Right lobe of liver (tissue), 6 donors: Measurements from ENCODE around the gene MROH2A. TPM values are rescaled to one million over a fixed set of nuclear protein-coding genes. Genes with fewer than 3 reads are reported as not detected.
"Not testable (repeated sequence)": the region's sequence is repeated elsewhere in the genome, so short reads cannot be mapped to it uniquely, and the experiment has no call there.

Source experiments
- ATAC-seq, 4 donors: fragments of 200-7000 bp; cut with Tn5 transposase; one replicate each; pipeline ENCODE4 v1.9.1; 2020; ENCODE audit warnings: mild to moderate bottlenecking in 4 of 4, moderate library complexity in 4 of 4
- DNase-seq, 3 donors: peaks; one replicate each; pipeline ENCODE4 v3.0.0-alpha.2; 2020
- H3K27ac ChIP-seq, 3 donors: fragments of 200-600 bp; one replicate each; pipeline ENCODE4 v1.8.0; 2022
- H3K27me3 ChIP-seq, 2 donors: fragments of 200-600 bp; one replicate each; pipeline ENCODE4 v1.8.0; 2022
- H3K36me3 ChIP-seq, 4 donors: fragments of 200-600 bp; sonication (generic) in 1 of 4; one replicate each; pipeline versions ENCODE4 v1.5.1 to v1.8.0; 2017 to 2022; ENCODE audit warnings: control low read depth in 1 of 4
- H3K4me1 ChIP-seq, 4 donors: fragments of 200-600 bp; sonication (generic) in 1 of 4; one replicate each; pipeline versions ENCODE4 v1.5.1 to v1.8.0; 2017 to 2022; ENCODE audit warnings: control low read depth in 1 of 4
- H3K4me3 ChIP-seq, 3 donors: fragments of 200-600 bp; one replicate each; pipeline ENCODE4 v1.8.0; 2022
- H3K9me3 ChIP-seq, 4 donors: fragments of 200-600 bp; sonication (generic) in 1 of 4; one replicate each; pipeline versions ENCODE4 v1.5.1 to v1.8.0; 2017 to 2022; ENCODE audit warnings: control low read depth in 1 of 4
- CTCF ChIP-seq, 4 donors: fragments of 200-600 bp in 3 of 4; fragments of 450-650 bp in 1 of 4; IDR thresholded peaks; one replicate each; pipeline versions ENCODE4 v1.5.1 to v1.8.0; 2016 to 2022; ENCODE audit warnings: antibody characterized with exemption in 4 of 4, mild to moderate bottlenecking in 2 of 4
- POLR2A ChIP-seq: fragments of 450-650 bp; IDR thresholded peaks from one replicate; pipeline ENCODE4 v1.6.1; 2017; ENCODE audit warnings: antibody characterized with exemption, mild to moderate bottlenecking
- WGBS: methylation state at CpG from one replicate; pipeline ENCODE4 v1.1.6; 2018; ENCODE audit warnings: low coverage, low lambda C conversion rate; ENCODE audit not compliant: insufficient coverage; ENCODE audit errors: missing lambda C conversion rate; 5-methylcytosine and 5-hydroxymethylcytosine counted together
- intact Hi-C, 2 donors: fragments of 100-400 bp; cut with DNase I; formaldehyde crosslinking; loops; one replicate each; pipeline versions ENCODE4 v1.11.2 to v1.14.1; 2022
- total RNA-seq, 6 experiments: library from RNA; depleted of rRNA in 2 of 6; stranded (reverse); fragments of >200 nt in 2 of 6; fragmentation: NEBNext Ultra II Directional in 3 of 6; extraction: Animal tissue kit (Norgen Biotek cat#: 25700) in 3 of 6; gene quantifications; one replicate each; pipeline versions ENCODE4 v1.1.0 to v1.2.4, GENCODE V29; 2016 to 2023
- donor health status: DM: no; HTN: yes; CAD: no.
- donor health status: DM: no; HTN: no; CAD: no.
- donor health status: DM: no; HTN: no; CAD: no.
- donor health status: DM: no; HTN: yes; CAD: no.
- donor health status: DM: no; HTN: yes; CAD: no.

MROH2A gene
- total RNA-seq, 6 experiments from 2014 or later = 0.49 to 7.6 (median 2.0) TPM

- H3K27me3 ChIP-seq = no peaks in the 10 kb centered on the region
- H3K36me3 ChIP-seq = no peaks in the 10 kb centered on the region
- ATAC-seq (no peak), DNase-seq (no peak)
- TF ChIP-seq CTCF (IDR thresholded peaks at IDR 0.05) (no peak), POLR2A (no peak)
- intact Hi-C loops = no loop called here
- H3K4me3 ChIP-seq = no peak overlapping the region
- no peaks in the 10 kb centered on the region for H3K4me1 ChIP-seq
- 43% methylated on average over 4 of the region's 4 CpGs for WGBS
- no peaks in the 10 kb centered on the region for H3K9me3 ChIP-seq
- no peak overlapping the region for H3K27ac ChIP-seq
Observed at GRCh38 chr2:233871432-233871831, 93.3 kb downstream of the MROH2A start.

- H3K4me3 ChIP-seq, H3K27ac ChIP-seq, H3K36me3 ChIP-seq, H3K9me3 ChIP-seq, DNase-seq, ATAC-seq, H3K27me3 ChIP-seq, intact Hi-C loops, H3K4me1 ChIP-seq: not testable (repeated sequence)
- 31% methylated on average over 2 of the region's 2 CpGs for WGBS
Observed at GRCh38 chr2:233872125-233872524, 94.0 kb downstream of the MROH2A start.

GRCh38 chr2:233882353-233882752, 104.2 kb downstream of the MROH2A start:
- intact Hi-C loops = no loop called here
- peaks cover 0 to 5% (median 0%) of the 10 kb centered on the region in 4 donors for H3K9me3 ChIP-seq

More at GRCh38 chr2:233882353-233882752, 104.2 kb downstream of the MROH2A start:
- ATAC-seq = no peak
- TF ChIP-seq POLR2A (no peak), CTCF (IDR thresholded peaks at IDR 0.05) (no peak)
- Histone ChIP-seq H3K36me3 (no peaks in the 10 kb centered on the region), H3K4me3 (no peak overlapping the region), H3K27me3 (no peaks in the 10 kb centered on the region), H3K4me1 (no peaks in the 10 kb centered on the region), H3K27ac (no peak overlapping the region)
- DNase-seq = no peak

Other genes starting within 250 kb of the MROH2A start
- 10 to 100 TPM; 19.9 to 38.8 (median 27.0) TPM for gene USP40, start 211.5 kb upstream of the MROH2A start, total RNA-seq
- gene UGT1A8, start 160.7 kb upstream of the MROH2A start, total RNA-seq = 1 to 10 TPM in 3 of 6 experiments, under 1 TPM in 3; 0.51 to 3.8 (median 1.7) TPM
- under 1 TPM in 1 of 6 experiments, not detected in 5; 0.11 TPM for gene UGT1A10, start 141.9 kb upstream of the MROH2A start, total RNA-seq
- 100 to 1,000 TPM in 4 of 6 experiments, 10 to 100 TPM in 2; 91.6 to 365 (median 108) TPM for gene UGT1A9, start 106.4 kb upstream of the MROH2A start, total RNA-seq
- 1 to 10 TPM; 1.3 to 6.9 (median 4.6) TPM for gene UGT1A7, start 96.4 kb upstream of the MROH2A start, total RNA-seq
- 100 to 1,000 TPM in 4 of 6 experiments, 10 to 100 TPM in 2; 79.4 to 315 (median 139) TPM for gene UGT1A6, start 85.4 kb upstream of the MROH2A start, total RNA-seq
- 10 to 100 TPM in 1 of 6 experiments, 1 to 10 TPM in 5; 1.3 to 10.0 (median 3.8) TPM for gene UGT1A5, start 65.4 kb upstream of the MROH2A start, total RNA-seq
- 1,000 to 10,000 TPM in 1 of 6 experiments, 100 to 1,000 TPM in 4, 10 to 100 TPM in 1; 98.7 to 1,011 (median 214) TPM for gene UGT1A4, start 59.6 kb upstream of the MROH2A start, total RNA-seq
- gene UGT1A3, start 49.3 kb upstream of the MROH2A start, total RNA-seq = 100 to 1,000 TPM in 1 of 6 experiments, 10 to 100 TPM in 5; 12.9 to 125 (median 22.0) TPM
- 1,000 to 10,000 TPM in 1 of 6 experiments, 100 to 1,000 TPM in 4, 10 to 100 TPM in 1; 97.5 to 1,279 (median 171) TPM for gene UGT1A1, start 18.1 kb upstream of the MROH2A start, total RNA-seq
- gene HJURP, start 76.2 kb downstream of the MROH2A start, total RNA-seq = 1 to 10 TPM in 3 of 6 experiments, under 1 TPM in 3; 0.27 to 2.5 (median 0.89) TPM
- gene TRPM8, start 139.0 kb downstream of the MROH2A start, total RNA-seq = 10 to 100 TPM; 23.9 to 99.5 (median 48.6) TPM